AG08395 (cell line): ENCODE data around the gene KLF6.

Experiments used
- DNase-seq: peaks from one replicate; pipeline ENCODE4 v3.0.0; 2012; ENCODE audit warnings: mixed read lengths, low spot score

The KLF6 gene

GRCh38 chr10:3728563-3728962 lies 56.4 kb downstream of the KLF6 start:
- no peak for DNase-seq

DNA sequence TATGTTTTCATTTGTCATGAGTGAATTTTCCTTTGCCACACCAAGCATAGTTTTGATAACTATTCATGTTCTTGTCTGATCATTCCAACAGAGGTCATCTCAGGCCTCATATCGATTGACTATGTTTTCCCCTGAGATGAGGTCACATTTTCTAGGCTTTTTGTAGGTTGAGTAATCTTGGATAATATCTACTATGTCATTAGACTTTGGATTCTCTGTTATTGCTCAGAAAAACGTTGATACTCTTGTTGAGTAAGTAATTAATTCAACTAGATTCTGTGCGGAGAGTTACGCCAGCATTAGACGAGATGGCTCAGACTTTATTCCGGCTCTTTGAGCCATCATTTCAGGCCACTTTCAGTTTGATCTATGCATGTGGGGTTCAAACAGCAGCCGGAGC lies 57.7 kb downstream of the KLF6 start:
- no peak for DNase-seq
